Sigmoid colon (tissue), 7 donors: ENCODE data around the gene CFAP20. TPM values are rescaled to one million over a fixed set of nuclear protein-coding genes. Genes with fewer than 3 reads are reported as not detected.

Experiments
- DNase-seq: peaks from one replicate; pipeline ENCODE4 v3.0.0-alpha.2; 2019
- H3K27ac ChIP-seq, 4 donors: fragments of 200-600 bp; sonication (generic); one replicate each; pipeline ENCODE4 v1.5.1; 2016 to 2019; ENCODE audit warnings: mild to moderate bottlenecking in 1 of 4
- H3K27me3 ChIP-seq, 3 donors: fragments of 200-600 bp; sonication (generic); one replicate each; pipeline ENCODE4 v1.5.1; 2019; ENCODE audit warnings: mild to moderate bottlenecking in 1 of 3
- H3K36me3 ChIP-seq, 4 donors: fragments of 200-600 bp; sonication (generic); one replicate each; pipeline ENCODE4 v1.5.1; 2016 to 2019
- H3K4me1 ChIP-seq, 4 donors: fragments of 200-600 bp; sonication (generic); one replicate each; pipeline ENCODE4 v1.5.1; 2017 to 2019
- H3K4me3 ChIP-seq, 4 donors: fragments of 200-600 bp; sonication (generic); one replicate each; pipeline ENCODE4 v1.5.1; 2017 to 2019; ENCODE audit warnings: mild to moderate bottlenecking in 2 of 4, moderate library complexity in 1 of 4
- H3K9me3 ChIP-seq, 4 donors: fragments of 200-600 bp in 3 of 4; sonication (generic) in 3 of 4; one replicate each; pipeline versions ENCODE4 v1.5.1 to v1.6.1; 2013 to 2019
- EP300 ChIP-seq, 4 donors: sonication (generic); formaldehyde crosslinking; IDR thresholded peaks; one replicate each; pipeline ENCODE4 v1.6.1; 2017; ENCODE audit warnings: antibody characterized with exemption in 4 of 4
- POLR2A ChIP-seq, 2 donors: fragments of 450-650 bp; IDR thresholded peaks; one replicate each; pipeline ENCODE4 v1.6.1; 2016; ENCODE audit warnings: antibody characterized with exemption in 2 of 2, mild to moderate bottlenecking in 2 of 2, moderate library complexity in 2 of 2
- POLR2AphosphoS5 ChIP-seq, 4 donors: sonication (generic); formaldehyde crosslinking; IDR thresholded peaks; one replicate each; pipeline ENCODE4 v1.6.1; 2017; ENCODE audit warnings: antibody characterized with exemption in 4 of 4
- WGBS, 2 donors: extraction: QIAGEN DNeasy Blood & Tissue Kit; methylation state at CpG; one replicate each; pipeline ENCODE4 v1.1.7; 2013; 5-methylcytosine and 5-hydroxymethylcytosine counted together
- intact Hi-C: fragments of 100-400 bp; cut with DNase I; formaldehyde crosslinking; loops from one replicate; pipeline ENCODE4 v1.15.1; 2023
- polyA plus RNA-seq, 3 donors: library from polyadenylated mRNA; stranded (reverse); fragments of 200-250 nt; gene quantifications; one replicate each; pipeline ENCODE4 v1.2.3, GENCODE V29; 2013
- total RNA-seq, 4 donors: library from RNA; depleted of rRNA; stranded (reverse); fragments of >200 nt; gene quantifications; one replicate each; pipeline ENCODE4 v1.1.0, GENCODE V29; 2016
- TF ChIP-seq, protein P1 (sequence below), 4 experiments: fragments of 450-650 bp in 3 of 4; fragments of 200-600 bp in 1 of 4; IDR thresholded peaks; one replicate each; pipeline ENCODE4 v1.5.1; 2016 to 2019; ENCODE audit warnings: antibody characterized with exemption in 4 of 4, mild to moderate bottlenecking in 3 of 4, moderate library complexity in 2 of 4
- donor health status: healthy with polysubstance abuse.
- donor health status: Bipolar disorder and iron deficiency.
- donor health status: healthy.

CFAP20 gene
- total and polyA plus RNA-seq, 7 donors, result 11.9 to 42.5 (median 28.3) TPM

DNA sequence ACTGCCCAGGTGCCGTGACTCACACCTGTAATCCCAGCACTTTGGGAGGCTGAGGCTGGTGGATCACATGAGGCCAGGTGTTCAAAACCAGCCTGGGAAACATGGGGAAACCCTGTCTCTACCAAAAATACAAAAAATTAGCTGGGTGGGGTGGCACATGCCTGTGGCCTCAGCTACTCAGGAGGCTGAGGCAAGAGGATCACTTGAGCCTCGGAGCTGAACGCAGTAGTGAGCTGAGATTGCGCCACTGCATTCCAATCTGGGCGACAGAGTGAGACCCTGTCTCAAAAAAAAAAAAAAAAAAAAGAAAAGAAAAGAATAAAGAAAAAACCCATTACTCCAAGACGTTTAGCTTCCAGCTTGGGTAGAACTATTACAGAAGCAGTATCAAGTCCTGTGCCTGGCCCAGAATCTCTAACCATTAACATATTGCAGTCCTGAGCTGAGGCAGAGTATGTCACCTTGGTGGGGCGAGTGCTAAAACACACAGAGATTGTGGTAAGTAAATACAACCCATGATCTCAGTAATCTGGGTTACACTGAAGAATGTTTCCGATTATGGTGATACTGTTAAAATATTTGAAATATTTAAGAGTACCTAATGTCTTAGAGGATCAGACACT is 23.2 kb upstream of the CFAP20 start:
- WGBS, 2 donors, result 80 to 85% methylated on average over 8 of the region's 8 CpGs

DNA sequence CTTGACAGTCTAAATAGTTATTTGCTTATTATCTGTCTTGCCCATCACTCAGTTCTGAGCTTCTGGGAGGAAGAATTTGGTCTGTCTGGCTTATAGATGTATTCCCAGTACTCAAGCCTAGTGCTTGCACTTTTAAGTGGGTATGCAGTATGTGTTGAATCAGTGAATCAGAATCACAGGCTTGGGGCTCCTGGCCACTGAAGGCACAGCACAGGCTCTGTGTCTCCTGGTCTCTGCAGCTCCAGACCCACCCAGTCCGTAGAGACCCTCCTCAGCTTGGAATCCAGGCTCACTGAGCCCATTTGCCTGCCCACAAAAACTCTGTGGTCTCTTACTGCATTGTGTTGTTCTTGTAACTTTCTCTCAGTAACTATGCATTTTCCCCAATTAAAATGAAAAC is 19.3 kb upstream of the CFAP20 start:
- intact Hi-C loops, result no loop called here
- Histone ChIP-seq H3K27me3 (no peaks in the 10 kb centered on the region), H3K4me1 (no peaks in the 10 kb centered on the region), H3K4me3 (no peak overlapping the region), H3K9me3 (no peaks in the 10 kb centered on the region), H3K36me3 (no peaks in the 10 kb centered on the region), H3K27ac (no peak overlapping the region)
- DNase-seq, result no peak
- TF ChIP-seq, protein P1, sequence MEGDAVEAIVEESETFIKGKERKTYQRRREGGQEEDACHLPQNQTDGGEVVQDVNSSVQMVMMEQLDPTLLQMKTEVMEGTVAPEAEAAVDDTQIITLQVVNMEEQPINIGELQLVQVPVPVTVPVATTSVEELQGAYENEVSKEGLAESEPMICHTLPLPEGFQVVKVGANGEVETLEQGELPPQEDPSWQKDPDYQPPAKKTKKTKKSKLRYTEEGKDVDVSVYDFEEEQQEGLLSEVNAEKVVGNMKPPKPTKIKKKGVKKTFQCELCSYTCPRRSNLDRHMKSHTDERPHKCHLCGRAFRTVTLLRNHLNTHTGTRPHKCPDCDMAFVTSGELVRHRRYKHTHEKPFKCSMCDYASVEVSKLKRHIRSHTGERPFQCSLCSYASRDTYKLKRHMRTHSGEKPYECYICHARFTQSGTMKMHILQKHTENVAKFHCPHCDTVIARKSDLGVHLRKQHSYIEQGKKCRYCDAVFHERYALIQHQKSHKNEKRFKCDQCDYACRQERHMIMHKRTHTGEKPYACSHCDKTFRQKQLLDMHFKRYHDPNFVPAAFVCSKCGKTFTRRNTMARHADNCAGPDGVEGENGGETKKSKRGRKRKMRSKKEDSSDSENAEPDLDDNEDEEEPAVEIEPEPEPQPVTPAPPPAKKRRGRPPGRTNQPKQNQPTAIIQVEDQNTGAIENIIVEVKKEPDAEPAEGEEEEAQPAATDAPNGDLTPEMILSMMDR (IDR thresholded peaks at IDR 0.05), result no peak
- TF ChIP-seq POLR2AphosphoS5 (IDR thresholded peaks at IDR 0.05) (no peak), EP300 (IDR thresholded peaks at IDR 0.05) (no peak), POLR2A (IDR thresholded peaks at IDR 0.05) (no peak)
- 73 to 81% methylated on average over 1 of the region's 1 CpG for WGBS, 2 donors

More for the DNA sequence above, 23.2 kb upstream of the CFAP20 start:
- DNase-seq, result no peak
- TF ChIP-seq, protein P1 (IDR thresholded peaks at IDR 0.05), result no peak
- TF ChIP-seq EP300 (IDR thresholded peaks at IDR 0.05) (no peak), POLR2A (IDR thresholded peaks at IDR 0.05) (no peak), POLR2AphosphoS5 (IDR thresholded peaks at IDR 0.05) (no peak)
- Histone ChIP-seq H3K36me3 (peaks cover 0 to 5% (median 0%) of the 10 kb centered on the region in 4 donors), H3K27me3 (no peaks in the 10 kb centered on the region), H3K4me1 (no peaks in the 10 kb centered on the region), H3K9me3 (no peaks in the 10 kb centered on the region), H3K27ac (no peak overlapping the region), H3K4me3 (no peak overlapping the region)
- intact Hi-C loops, result no loop called here

DNA sequence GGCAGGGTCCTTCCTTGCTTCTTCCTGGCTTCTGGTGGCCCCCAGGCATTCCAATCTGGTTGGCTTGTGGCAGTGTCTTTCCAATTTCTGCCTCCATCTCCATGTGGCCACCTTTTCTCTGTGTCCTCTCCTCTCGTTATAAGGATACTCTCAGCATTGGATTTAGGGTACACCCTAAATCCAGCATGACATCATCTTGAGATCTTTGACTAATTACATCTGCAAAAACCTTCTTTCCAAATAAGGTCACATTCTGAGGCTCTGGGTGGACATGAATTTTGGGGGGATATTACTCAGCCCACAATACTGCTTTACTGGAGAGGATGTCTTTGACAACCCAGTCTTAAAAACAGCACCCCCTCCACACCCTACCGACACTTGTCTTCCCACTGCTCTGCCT is 18.9 kb upstream of the CFAP20 start:
- Histone ChIP-seq H3K27ac (no peak overlapping the region), H3K4me3 (no peak overlapping the region), H3K4me1 (no peaks in the 10 kb centered on the region), H3K9me3 (no peaks in the 10 kb centered on the region), H3K27me3 (no peaks in the 10 kb centered on the region), H3K36me3 (no peaks in the 10 kb centered on the region)
- no peak for DNase-seq
- TF ChIP-seq POLR2A (IDR thresholded peaks at IDR 0.05), result no peak
- no peak for TF ChIP-seq EP300 (IDR thresholded peaks at IDR 0.05)
- TF ChIP-seq, protein P1 (IDR thresholded peaks at IDR 0.05), result no peak
- no peak for TF ChIP-seq POLR2AphosphoS5 (IDR thresholded peaks at IDR 0.05)
- intact Hi-C loops, result no loop called here
- WGBS, 2 donors, result 89 to 95% methylated on average over 2 of the region's 2 CpGs

DNA sequence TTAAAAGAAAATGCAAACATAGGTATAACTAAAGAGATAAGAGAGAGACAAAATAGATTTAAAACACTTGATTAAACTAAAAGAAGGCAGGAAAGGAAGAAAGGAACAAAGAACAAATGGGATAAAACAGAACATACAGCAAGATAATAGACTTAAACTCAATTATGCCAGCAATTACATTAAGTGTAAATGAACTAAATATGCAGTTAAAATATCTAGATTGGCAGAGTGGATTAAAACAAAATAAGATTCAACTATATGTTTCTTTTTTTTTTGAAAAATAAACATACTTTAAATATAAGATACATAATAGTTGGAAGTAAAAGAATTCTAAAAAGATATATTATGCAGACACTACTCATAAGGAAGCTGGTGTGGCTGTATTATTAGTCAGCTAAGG is 9.7 kb upstream of the CFAP20 start:
- peaks cover 0 to 4% (median 0%) of the 10 kb centered on the region in 4 donors for H3K36me3 ChIP-seq

More for the DNA sequence above, 9.7 kb upstream of the CFAP20 start:
- TF ChIP-seq EP300 (IDR thresholded peaks at IDR 0.05) (no peak), POLR2AphosphoS5 (IDR thresholded peaks at IDR 0.05) (no peak), POLR2A (IDR thresholded peaks at IDR 0.05) (no peak)
- TF ChIP-seq, protein P1 (IDR thresholded peaks at IDR 0.05), result no peak
- H3K27me3 ChIP-seq, result no peaks in the 10 kb centered on the region
- H3K4me3 ChIP-seq, result no peak overlapping the region
- DNase-seq, result no peak
- H3K27ac ChIP-seq, result no peak overlapping the region
- intact Hi-C loops, result no loop called here
- no peaks in the 10 kb centered on the region for H3K4me1 ChIP-seq
- H3K9me3 ChIP-seq, result peaks cover 0 to 5% (median 1%) of the 10 kb centered on the region in 4 donors
